GM12878 (cell line): ENCODE results near the gene GABRQ. TPM values are rescaled to one million over a fixed set of nuclear protein-coding genes. Genes with fewer than 3 reads are reported as not detected.

Experiments used
- ATAC-seq: fragments of 200-7000 bp; cut with Tn5 transposase; 3 replicates; pipeline ENCODE4 v1.9.1; 2020; ENCODE audit warnings: mild to moderate bottlenecking, moderate library complexity
- BruUV-seq: library from RNA; stranded (reverse); fragments of 400-500 nt; replicated peaks from 2 replicates; lab custom pipeline; 2021; lab: Mats Ljungman, UMichigan
- CTCF ChIA-PET: fragments of 300-600 bp; sonication (Branson Sonifier 250); formaldehyde crosslinking; extraction: SDS; loops from one replicate; lab custom pipeline; 2021; ENCODE audit warnings: inconsistent platforms; lab: Yijun Ruan, JAX
- POLR2A ChIA-PET: fragments of 350-600 bp; formaldehyde crosslinking; extraction: SDS; loops from one replicate; lab custom pipeline; 2021; ENCODE audit warnings: inconsistent platforms; lab: Charles Lee
- RAD21 ChIA-PET: fragments of 300-600 bp; sonication (Branson Sonifier 250); formaldehyde crosslinking; loops from one replicate; lab custom pipeline; 2023; ENCODE audit warnings: antibody characterized with exemption; ENCODE audit not compliant: unreplicated experiment; lab: Charles Lee
- SMC1A ChIA-PET: fragments of 300-600 bp; sonication (Branson Sonifier 250); formaldehyde crosslinking; loops from one replicate; lab custom pipeline; 2023; ENCODE audit not compliant: unreplicated experiment, uncharacterized antibody; lab: Charles Lee
- DNase-seq: peaks from one replicate; pipeline ENCODE4 v3.0.0-alpha.2; 2011; ENCODE audit warnings: low read depth, low spot score
- FAIRE-seq: peaks from 3 replicates; lab custom pipeline; 2011; peaks lifted over from hg19 to GRCh38; lab: Jason Lieb, UNC
- H2AFZ ChIP-seq: 2 replicates; pipeline ENCODE4 v1.6.0; 2011; ENCODE audit warnings: low read depth, low read length, control low read depth; ENCODE audit not compliant: control insufficient read depth
- H3K27ac ChIP-seq: 2 replicates; pipeline ENCODE4 v1.5.1; 2011; ENCODE audit warnings: control low read depth; ENCODE audit not compliant: control insufficient read depth, insufficient read depth
- H3K27me3 ChIP-seq, 2 experiments: replicated peaks in 1 of 2; 2 replicates each; pipeline versions ENCODE4 v1.6.0 to v1.6.1; 2011; ENCODE audit warnings: low read length in 1 of 2; ENCODE audit not compliant: control insufficient read depth in 2 of 2, insufficient read depth in 2 of 2
- H3K36me3 ChIP-seq, 2 experiments: 2 replicates each; pipeline ENCODE4 v1.5.1; 2011; ENCODE audit warnings: low read length in 1 of 2; ENCODE audit not compliant: control insufficient read depth in 2 of 2, insufficient read depth in 2 of 2
- H3K4me1 ChIP-seq: 2 replicates; pipeline ENCODE4 v1.6.1; 2011; ENCODE audit warnings: mild to moderate bottlenecking, low read length, moderate library complexity, mixed read lengths; ENCODE audit not compliant: control insufficient read depth, insufficient read depth
- H3K4me2 ChIP-seq: 2 replicates; pipeline ENCODE4 v1.6.0; 2011; ENCODE audit warnings: control low read depth; ENCODE audit not compliant: control insufficient read depth, insufficient read depth
- H3K4me3 ChIP-seq: fragments of 200-600 bp; sonication (generic); 2 replicates; pipeline ENCODE4 v1.5.1; 2016
- H3K79me2 ChIP-seq: 2 replicates; pipeline ENCODE4 v1.6.0; 2011; ENCODE audit warnings: low read length; ENCODE audit not compliant: control insufficient read depth, insufficient read depth
- H3K9ac ChIP-seq: 2 replicates; pipeline ENCODE4 v1.8.0; 2011; ENCODE audit warnings: low read length, control low read depth, mixed read lengths; ENCODE audit not compliant: control insufficient read depth, insufficient read depth
- H3K9me3 ChIP-seq: replicated peaks from 3 replicates; pipeline ENCODE4 v1.5.1; 2011; ENCODE audit warnings: mild to moderate bottlenecking, low read length; ENCODE audit not compliant: control insufficient read depth, insufficient read depth
- H4K20me1 ChIP-seq: 2 replicates; pipeline ENCODE4 v1.6.0; 2011; ENCODE audit not compliant: control insufficient read depth, insufficient read depth
- ATF7 ChIP-seq: fragments of 450-650 bp; IDR thresholded peaks from 2 replicates; pipeline ENCODE4 v1.6.1; 2016; ENCODE audit warnings: low read depth, mild to moderate bottlenecking
- CREM ChIP-seq: IDR thresholded peaks from 2 replicates; pipeline ENCODE4 v1.6.1; 2014; ENCODE audit warnings: antibody characterized with exemption, low read depth
- DPF2 ChIP-seq: fragments of 450-650 bp; IDR thresholded peaks from 2 replicates; pipeline ENCODE4 v1.6.1; 2017; ENCODE audit warnings: mild to moderate bottlenecking
- EED ChIP-seq: sonication (generic); IDR thresholded peaks from 2 replicates; pipeline ENCODE4 v1.6.1; 2016; ENCODE audit warnings: antibody characterized with exemption, low read depth
- HDAC2 ChIP-seq: fragments of 200-600 bp; sonication (generic); IDR thresholded peaks from 2 replicates; pipeline ENCODE4 v1.6.1; 2017
- LARP7 ChIP-seq: fragments of 450-650 bp; IDR thresholded peaks from 2 replicates; pipeline ENCODE4 v1.6.1; 2017; ENCODE audit warnings: mild to moderate bottlenecking
- SREBF1 ChIP-seq: IDR thresholded peaks from 2 replicates; pipeline ENCODE4 v1.6.1; 2012; ENCODE audit warnings: mild to moderate bottlenecking, low read length
- ZNF24 ChIP-seq: fragments of 450-650 bp; IDR thresholded peaks from 2 replicates; pipeline ENCODE4 v1.6.1; 2017; ENCODE audit warnings: antibody characterized with exemption, mild to moderate bottlenecking
- WGBS: methylation state at CpG from one replicate; pipeline ENCODE4 v1.1.6; 2016; ENCODE audit warnings: low lambda C conversion rate; ENCODE audit not compliant: insufficient replicate concordance, insufficient coverage; ENCODE audit errors: missing lambda C conversion rate; 5-methylcytosine and 5-hydroxymethylcytosine counted together
- in situ Hi-C: fragments of 300-500 bp; cut with MboI; formaldehyde crosslinking; loops from 9 replicates; pipeline ENCODE4 v1.14.3; 2018; ENCODE audit warnings: mixed read lengths
- intact Hi-C: fragments of 100-400 bp; cut with micrococcal nuclease; formaldehyde crosslinking; loops from one replicate; pipeline ENCODE4 v1.14.2; 2022; ENCODE audit not compliant: unreplicated experiment
- polyA plus RNA-seq, 11 experiments: library from polyadenylated mRNA; depleted of rRNA in 4 of 11; unstranded in 6 of 11; stranded (reverse) in 5 of 11; fragments of >200 nt; fragmentation: Nextera tagmentation in 4 of 11; fragmentation: Illumina TruSeq in 1 of 11; extraction: Ambion mirVana in 4 of 11; extraction: Trizol in 1 of 11; gene quantifications; 1 replicate in 1 of 11; 2 replicates in 10 of 11; pipeline versions ENCODE4 v1.2.1 to v1.2.3, GENCODE V29; 2011 to 2016; ENCODE audit warnings: inconsistent platforms in 2 of 11, missing spikeins in 2 of 11, low read depth in 1 of 11
- total RNA-seq, 4 experiments: library from RNA; depleted of rRNA in 3 of 4; stranded (reverse); fragments of >200 nt in 3 of 4; fragmentation: Illumina TruSeq in 1 of 4; extraction: Trizol in 1 of 4; gene quantifications; 2 replicates each; pipeline versions ENCODE4 v1.2.1 to v1.2.3, GENCODE V29; 2013 to 2021
- TF ChIP-seq, protein P1 (sequence below): fragments of 150-350 bp; IDR thresholded peaks from 2 replicates; pipeline ENCODE4 v1.6.1; 2014; ENCODE audit warnings: mild to moderate bottlenecking, low read depth, low read length
- TF ChIP-seq, protein P2 (sequence below): IDR thresholded peaks from 2 replicates; pipeline ENCODE4 v1.6.1; 2011; ENCODE audit warnings: low read depth, mild to moderate bottlenecking, low read length, moderate library complexity, borderline replicate concordance; ENCODE audit errors: extremely low read depth

The GABRQ gene
- total and polyA plus RNA-seq, 10 of the 15 experiments (the other 5 are each of a cell fraction or from before 2014, with no cell fraction given) = 0.04 TPM; not detected in 9

- H3K9ac ChIP-seq = no peak overlapping the region
- ChIA-PET RAD21 (no interaction called here), CTCF (interaction anchor here (1.5 kb wide), 1 partner anchor 30 kb away, joined by 4 read pairs; no protein-coding TSS in a partner anchor), SMC1A (no interaction called here)
- no peak overlapping the region for H2AFZ ChIP-seq
- FAIRE-seq = no peak
- no peaks in the 10 kb centered on the region for H4K20me1 ChIP-seq
- no peaks in the 10 kb centered on the region for H3K27me3 ChIP-seq
- H3K27ac ChIP-seq = no peak overlapping the region
- DNase-seq = no peak
- H3K36me3 ChIP-seq = no peaks in the 10 kb centered on the region
- H3K4me3 ChIP-seq = no peak overlapping the region
- 0% methylated on average over 4 of the region's 4 CpGs for WGBS
- no peaks in the 10 kb centered on the region for H3K79me2 ChIP-seq
- in situ Hi-C loops = loop anchor here (25.0 kb wide), 1 partner anchor 99 kb away; the partner anchor contains the start of genes CSAG3, MAGEA2 and MAGEA6
- no peaks in the 10 kb centered on the region; the same call in 2 of the 3 replicates for H3K9me3 ChIP-seq
- TF ChIP-seq SREBF1 (no peak), EED (no peak), DPF2 (no peak), LARP7 (no peak), ATF7 (no peak), ZNF24 (no peak), HDAC2 (no peak), CREM (no peak)
- TF ChIP-seq, protein P1, sequence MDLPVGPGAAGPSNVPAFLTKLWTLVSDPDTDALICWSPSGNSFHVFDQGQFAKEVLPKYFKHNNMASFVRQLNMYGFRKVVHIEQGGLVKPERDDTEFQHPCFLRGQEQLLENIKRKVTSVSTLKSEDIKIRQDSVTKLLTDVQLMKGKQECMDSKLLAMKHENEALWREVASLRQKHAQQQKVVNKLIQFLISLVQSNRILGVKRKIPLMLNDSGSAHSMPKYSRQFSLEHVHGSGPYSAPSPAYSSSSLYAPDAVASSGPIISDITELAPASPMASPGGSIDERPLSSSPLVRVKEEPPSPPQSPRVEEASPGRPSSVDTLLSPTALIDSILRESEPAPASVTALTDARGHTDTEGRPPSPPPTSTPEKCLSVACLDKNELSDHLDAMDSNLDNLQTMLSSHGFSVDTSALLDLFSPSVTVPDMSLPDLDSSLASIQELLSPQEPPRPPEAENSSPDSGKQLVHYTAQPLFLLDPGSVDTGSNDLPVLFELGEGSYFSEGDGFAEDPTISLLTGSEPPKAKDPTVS = no peak
- TF ChIP-seq, protein P2, sequence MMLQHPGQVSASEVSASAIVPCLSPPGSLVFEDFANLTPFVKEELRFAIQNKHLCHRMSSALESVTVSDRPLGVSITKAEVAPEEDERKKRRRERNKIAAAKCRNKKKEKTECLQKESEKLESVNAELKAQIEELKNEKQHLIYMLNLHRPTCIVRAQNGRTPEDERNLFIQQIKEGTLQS = no peak
- TF ChIP-seq, all 136 proteins: peak for 0
- no peak for ATAC-seq
- Histone ChIP-seq H3K4me2 (no peak overlapping the region), H3K4me1 (no peaks in the 10 kb centered on the region)
- no TSS peak for BruUV-seq
- POLR2A ChIA-PET = no interaction called here
- intact Hi-C loops = no loop called here
Measured at GRCh38 chrX:152663086-152663485, 25.4 kb downstream of the GABRQ start.
